Measurements from ENCODE around the gene BBOF1.
"Not testable (repeated sequence)": the region's sequence is repeated elsewhere in the genome, so short reads cannot be mapped to it uniquely, and the experiment has no call there.

Gene BBOF1

DNA sequence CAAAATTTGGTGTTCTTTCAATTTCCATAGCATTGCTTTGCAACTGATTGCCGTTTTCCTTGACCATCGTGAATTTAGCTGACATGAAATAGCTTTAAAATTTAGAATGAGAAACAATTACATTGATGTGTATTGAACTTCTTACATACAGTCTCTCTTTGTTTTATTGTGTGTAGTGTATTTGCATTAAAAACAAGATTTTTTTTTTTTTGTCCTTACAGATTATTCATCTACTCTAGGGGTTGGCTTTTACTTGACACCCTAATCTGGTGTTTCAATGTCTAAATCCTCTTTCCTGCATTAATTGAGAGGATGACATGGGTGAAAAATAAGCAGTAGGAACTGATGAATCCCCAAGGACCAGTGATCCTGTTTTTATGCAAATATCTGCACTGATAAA, 86.2 kb downstream of the BBOF1 start:
- no peak for DNase-seq

DNA sequence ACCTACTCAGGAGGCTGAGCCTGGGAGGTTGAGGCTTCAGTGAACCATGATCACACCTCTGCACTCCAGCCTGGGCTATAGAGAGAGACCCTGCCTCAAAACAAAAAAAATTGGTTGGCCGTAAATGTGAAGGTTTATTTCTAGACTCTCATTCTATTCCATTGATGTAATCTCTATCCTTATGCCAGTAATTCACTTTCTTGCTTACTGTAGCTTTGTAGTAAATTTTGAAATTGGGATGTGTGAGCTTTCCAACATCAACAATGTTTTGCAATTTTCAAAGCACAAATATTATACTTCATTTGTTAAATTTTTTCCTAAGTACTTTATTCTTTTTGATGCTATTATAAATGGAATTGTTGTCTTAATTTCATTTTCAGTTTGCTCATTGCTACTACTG, 90.2 kb downstream of the BBOF1 start:
- no peak for DNase-seq

DNA sequence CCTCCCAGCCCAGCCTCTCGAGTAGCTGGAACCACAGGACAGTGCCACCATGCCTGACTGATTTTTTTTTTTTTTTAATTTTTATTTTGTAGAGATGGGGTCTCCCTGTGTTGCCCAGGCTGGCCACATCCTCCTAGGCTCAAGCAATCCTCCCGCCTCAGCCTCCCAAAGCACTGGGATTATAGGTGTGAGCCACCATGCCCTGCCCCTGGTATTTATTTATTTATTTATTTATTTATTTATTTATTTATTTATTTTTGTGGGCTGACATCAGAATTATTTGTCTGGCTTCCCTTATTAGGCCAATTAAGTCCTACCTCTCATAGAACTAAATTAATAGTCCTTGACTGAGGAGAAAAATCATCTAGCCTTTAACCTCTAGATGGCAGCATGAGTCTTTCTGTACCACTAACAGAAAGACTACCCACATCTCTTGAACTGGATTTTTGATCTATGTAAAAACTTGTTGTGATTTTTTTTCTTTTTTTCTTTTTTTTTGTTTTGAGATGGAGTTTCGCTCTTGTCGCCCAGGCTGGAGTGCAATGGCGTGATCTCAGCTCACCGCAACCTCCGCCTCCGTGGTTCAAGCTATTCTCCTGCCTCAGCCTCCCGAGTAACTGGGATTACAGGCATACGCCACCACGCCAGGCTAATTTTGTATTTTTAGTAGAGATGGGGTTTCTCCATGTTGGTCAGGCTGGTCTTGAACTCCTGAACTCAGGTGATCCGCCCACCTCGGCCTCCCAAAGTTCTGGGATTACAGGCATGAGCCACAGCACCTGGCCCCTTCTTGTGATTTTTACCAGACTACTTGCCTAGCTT, 92.5 kb downstream of the BBOF1 start:
- not testable (repeated sequence) for DNase-seq
